ENCODE data around the gene ORAI1.
"Not testable (repeated sequence)": the region's sequence is repeated elsewhere in the genome, so short reads cannot be mapped to it uniquely, and the experiment has no call there.

Gene ORAI1

GRCh38 chr12:121648458-121649028 is 22.2 kb downstream of the ORAI1 start:
- DNase-seq (ENCODE audit: low read depth, low spot score): no peak

GRCh38 chr12:121649322-121649721 is 23.0 kb downstream of the ORAI1 start:
- DNase-seq (ENCODE audit: low read depth, low spot score): no peak

GRCh38 chr12:121649819-121650353 is 23.6 kb downstream of the ORAI1 start:
- no peak for DNase-seq (ENCODE audit: low read depth, low spot score)

GRCh38 chr12:121651320-121651719 is 25.0 kb downstream of the ORAI1 start:
- DNase-seq (ENCODE audit: low read depth, low spot score): no peak

GRCh38 chr12:121652767-121653497 is 26.6 kb downstream of the ORAI1 start:
- no peak for DNase-seq (ENCODE audit: low read depth, low spot score)

GRCh38 chr12:121653999-121654398 is 27.7 kb downstream of the ORAI1 start:
- no peak for DNase-seq (ENCODE audit: low read depth, low spot score)

GRCh38 chr12:121656122-121656521 is 29.8 kb downstream of the ORAI1 start:
- DNase-seq (ENCODE audit: low read depth, low spot score): no peak

- DNase-seq (ENCODE audit: low read depth, low spot score): no peak
Measured at GRCh38 chr12:121657305-121658008, 31.1 kb downstream of the ORAI1 start.

GRCh38 chr12:121661353-121662105 is 35.2 kb downstream of the ORAI1 start:
- DNase-seq (ENCODE audit: low read depth, low spot score): not testable (repeated sequence)

- no peak for DNase-seq (ENCODE audit: low read depth, low spot score)
Measured at GRCh38 chr12:121663610-121663929, 37.2 kb downstream of the ORAI1 start.

GRCh38 chr12:121666829-121667228 is 40.5 kb downstream of the ORAI1 start:
- not testable (repeated sequence) for DNase-seq (ENCODE audit: low read depth, low spot score)

GRCh38 chr12:121668750-121669520 is 42.6 kb downstream of the ORAI1 start:
- DNase-seq (ENCODE audit: low read depth, low spot score): peak; percentile 22

GRCh38 chr12:121669521-121669900 is 43.2 kb downstream of the ORAI1 start, which contains the start of gene MORN3:
Gene MORN3 (minus strand): TSS chr12:121669654. CDS start chr12:121669483, 171 bp downstream.
- no peak for DNase-seq (ENCODE audit: low read depth, low spot score)

GRCh38 chr12:121673013-121673511 is 46.7 kb downstream of the ORAI1 start:
- no peak for DNase-seq (ENCODE audit: low read depth, low spot score)

GRCh38 chr12:121676190-121676589 is 49.9 kb downstream of the ORAI1 start:
- DNase-seq (ENCODE audit: low read depth, low spot score): no peak

- DNase-seq (ENCODE audit: low read depth, low spot score): no peak
Measured at GRCh38 chr12:121678305-121678704, 52.0 kb downstream of the ORAI1 start.

- no peak for DNase-seq (ENCODE audit: low read depth, low spot score)
Measured at GRCh38 chr12:121678716-121679300, 52.5 kb downstream of the ORAI1 start.

- DNase-seq (ENCODE audit: low read depth, low spot score): not testable (repeated sequence)
Measured at GRCh38 chr12:121679661-121680197, 53.4 kb downstream of the ORAI1 start.

- DNase-seq (ENCODE audit: low read depth, low spot score): no peak
Measured at GRCh38 chr12:121688966-121689365, 62.6 kb downstream of the ORAI1 start.

- no peak for DNase-seq (ENCODE audit: low read depth, low spot score)
Measured at GRCh38 chr12:121689430-121689829, 63.1 kb downstream of the ORAI1 start.
